ENCODE results near the gene PSMD11. TPM values are rescaled to one million over a fixed set of nuclear protein-coding genes. Genes with fewer than 3 reads are reported as not detected.
A peak's percentile ranks its signal among the peaks of the same experiment; 100 is the strongest.

Gene PSMD11
- total RNA-seq, 1 experiment from 2014 or later: 169 TPM

- no peak overlapping the region; the same call in 1 of the 2 replicates for H3K4ac ChIP-seq (ENCODE audit: low read depth, low read length)
- Mint-ChIP-seq H3K9me3 (no peaks in the 10 kb centered on the region; a peak in 1 of 5 replicates), H3K27ac (peak overlapping the region in 1 of 3 experiments; percentile 81; a peak in 1 of 7 replicates), H3K4me1 (peaks cover 50 to 70% of the 10 kb centered on the region in 2 experiments), H3K36me3 (ENCODE audit: insufficient read depth in 1 of 3, low read depth in 3 of 3) (peaks cover 20 to 39% (median 37%) of the 10 kb centered on the region in 3 experiments), H3K27me3 (ENCODE audit: low read depth) (peaks cover 1% of the 10 kb centered on the region), H3K4me3 (peak overlapping the region; percentile 52 to 67)
- H4K5ac ChIP-seq (ENCODE audit: insufficient read length, low read depth, low read length): no peak overlapping the region
- no peak overlapping the region for H3T11ph ChIP-seq (ENCODE audit: low read length)
- H3K79me1 ChIP-seq (ENCODE audit: insufficient read depth, low read depth, low read length, poor library complexity, severe bottlenecking): peaks cover 3% of the 10 kb centered on the region
- no peaks in the 10 kb centered on the region for H3K79me2 ChIP-seq (ENCODE audit: insufficient read depth, low read length)
- H3K23me2 ChIP-seq (ENCODE audit: insufficient read length, low read depth, low read length, poor library complexity, severe bottlenecking): peaks cover 12% of the 10 kb centered on the region
- H4K20me1 ChIP-seq (ENCODE audit: control insufficient read depth, insufficient read depth, insufficient read length): no peaks in the 10 kb centered on the region
- no peak overlapping the region for H2BK5ac ChIP-seq (ENCODE audit: insufficient read length, low read length)
- H2BK15ac ChIP-seq (ENCODE audit: low read depth, low read length): no peak overlapping the region
- H3K27me3 ChIP-seq (ENCODE audit: insufficient read depth, low read length): no peaks in the 10 kb centered on the region
- H3K9ac ChIP-seq (ENCODE audit: extremely low read depth, insufficient read length, low read length): peak overlapping the region; percentile 49
- no CpG with 5 or more reads among the region's 72 CpGs for WGBS (ENCODE audit: extremely low coverage, insufficient read length, low lambda C conversion rate)
- H3K14ac ChIP-seq (ENCODE audit: insufficient read depth, low read length): peak overlapping the region; percentile 88
- no peak overlapping the region for H3K27ac ChIP-seq (ENCODE audit: insufficient read length, low read depth, low read length)
- H2BK120ac ChIP-seq (ENCODE audit: low read depth, low read length, poor library complexity, severe bottlenecking): no peak overlapping the region
- H3K9me3 ChIP-seq (ENCODE audit: control insufficient read depth, low read depth, low read length): no peaks in the 10 kb centered on the region
- H2BK20ac ChIP-seq (ENCODE audit: low read depth, low read length, poor library complexity, severe bottlenecking): no peak overlapping the region
- TF ChIP-seq CTCF (conservative IDR thresholded peaks at IDR 0.05): no peak
- H4K8ac ChIP-seq (replicated peaks; ENCODE audit: insufficient read length, low read depth, low read length): no peak overlapping the region
- no peak overlapping the region for H3K56ac ChIP-seq (ENCODE audit: insufficient read length, low read depth, low read length)
- peaks cover 10% of the 10 kb centered on the region; the same call in 1 of the 2 replicates for H3K4me1 ChIP-seq (ENCODE audit: insufficient read depth, low read length)
- H3K4me2 ChIP-seq (ENCODE audit: insufficient read depth, insufficient read length, low read length): no peak overlapping the region
- DNase-seq: peak; percentile 88
- no peak overlapping the region for H2AFZ ChIP-seq (ENCODE audit: low read length)
- H2BK12ac ChIP-seq (ENCODE audit: insufficient read length, low read depth, low read length): no peak overlapping the region
- no peak overlapping the region for H3K23ac ChIP-seq (ENCODE audit: insufficient read length, low read depth, low read length)
- H3K18ac ChIP-seq (ENCODE audit: insufficient read length, low read depth, low read length): peak overlapping the region; percentile 91
- H2AK5ac ChIP-seq (ENCODE audit: insufficient read length, low read length): no peak overlapping the region
- H4K91ac ChIP-seq (ENCODE audit: insufficient read length, low read depth, low read length): no peak overlapping the region
Observed at GRCh38 chr17:32486111-32486700, 41.9 kb downstream of the PSMD11 start.
